Right ventricle myocardium inferior (tissue), 1 donor: ENCODE data around the gene CAMK2N2. TPM values are rescaled to one million over a fixed set of nuclear protein-coding genes. Genes with fewer than 3 reads are reported as not detected.
"Not testable (repeated sequence)": the region's sequence is repeated elsewhere in the genome, so short reads cannot be mapped to it uniquely, and the experiment has no call there.

Experiments used
- ATAC-seq: fragments of 200-7000 bp; cut with Tn5 transposase; one replicate; pipeline ENCODE4 v1.9.1; 2020; ENCODE audit warnings: mild to moderate bottlenecking, moderate library complexity
- DNase-seq: peaks from one replicate; pipeline ENCODE4 v3.0.0; 2021; ENCODE audit errors: missing footprints
- intact Hi-C: fragments of 100-400 bp; cut with DNase I; formaldehyde crosslinking; loops from one replicate; pipeline ENCODE4 v1.11.0; 2022
- total RNA-seq: library from RNA; stranded (reverse); fragmentation: NEBNext Ultra II Directional; extraction: Animal tissue kit (Norgen Biotek cat#: 25700); gene quantifications from one replicate; pipeline ENCODE4 v1.2.1, GENCODE V29; 2021
- donor health status: DM: no; HTN: yes; CAD: no; lungs with severe emphysema.

Gene CAMK2N2
- total RNA-seq, 1 donor from 2014 or later = not detected

DNA sequence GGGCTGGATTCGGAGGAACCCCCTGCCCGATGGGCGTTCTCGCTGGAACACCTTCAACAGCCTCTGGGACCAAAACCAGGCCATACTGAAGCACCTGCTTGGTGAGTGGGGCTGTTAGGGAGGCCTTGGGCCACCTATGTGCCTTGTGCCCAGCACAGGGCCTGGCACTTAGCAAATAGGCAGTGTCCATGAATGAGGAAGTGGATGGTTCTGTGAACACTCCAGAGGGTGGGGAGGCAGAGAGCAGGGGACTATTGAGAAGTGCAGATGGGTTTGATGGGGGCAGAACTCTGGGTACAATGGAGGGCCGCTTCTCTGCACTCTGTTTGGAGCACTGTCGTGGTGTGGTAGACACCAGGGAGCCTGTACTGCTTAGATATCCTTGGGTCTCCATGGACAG is 16.0 kb upstream of the CAMK2N2 start:
- ATAC-seq (no peak), DNase-seq (no peak)
- intact Hi-C loops = no loop called here

GRCh38 chr3:184275961-184276910 is 14.9 kb upstream of the CAMK2N2 start, which contains the start of gene ECE2:
TSS of gene ECE2 (plus strand) at chr3:184276022. CDS start at chr3:184276154, 132 bp downstream.
- DNase-seq (no peak), ATAC-seq (no peak)
- intact Hi-C loops = no loop called here

DNA sequence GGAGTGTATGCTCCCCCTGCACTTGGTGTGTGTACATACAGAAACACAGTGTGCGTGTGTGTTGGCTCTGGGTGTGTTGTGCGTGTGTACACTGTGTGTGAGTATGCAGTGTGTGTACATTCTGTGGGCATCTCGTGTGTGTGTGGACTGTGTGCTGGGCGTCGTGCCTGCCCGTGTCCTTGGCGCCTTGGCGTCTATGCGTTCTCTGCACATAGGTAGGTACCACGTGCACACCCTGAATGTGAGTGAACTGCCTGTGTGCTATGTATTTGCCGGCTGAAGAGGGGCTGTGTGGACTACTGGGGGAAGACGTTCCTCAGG is 14.0 kb upstream of the CAMK2N2 start:
- DNase-seq = no peak
- ATAC-seq = no peak
- intact Hi-C loops = no loop called here

GRCh38 chr3:184272269-184272668 is 10.9 kb upstream of the CAMK2N2 start:
- ATAC-seq (no peak), DNase-seq (no peak)
- intact Hi-C loops = no loop called here

- ATAC-seq, DNase-seq, intact Hi-C loops: not testable (repeated sequence)
Observed at GRCh38 chr3:184267249-184267648, 5.9 kb upstream of the CAMK2N2 start.

- ATAC-seq = no peak
- DNase-seq = no peak
- intact Hi-C loops = no loop called here
Observed at GRCh38 chr3:184262764-184263179, 1.4 kb upstream of the CAMK2N2 start.

DNA sequence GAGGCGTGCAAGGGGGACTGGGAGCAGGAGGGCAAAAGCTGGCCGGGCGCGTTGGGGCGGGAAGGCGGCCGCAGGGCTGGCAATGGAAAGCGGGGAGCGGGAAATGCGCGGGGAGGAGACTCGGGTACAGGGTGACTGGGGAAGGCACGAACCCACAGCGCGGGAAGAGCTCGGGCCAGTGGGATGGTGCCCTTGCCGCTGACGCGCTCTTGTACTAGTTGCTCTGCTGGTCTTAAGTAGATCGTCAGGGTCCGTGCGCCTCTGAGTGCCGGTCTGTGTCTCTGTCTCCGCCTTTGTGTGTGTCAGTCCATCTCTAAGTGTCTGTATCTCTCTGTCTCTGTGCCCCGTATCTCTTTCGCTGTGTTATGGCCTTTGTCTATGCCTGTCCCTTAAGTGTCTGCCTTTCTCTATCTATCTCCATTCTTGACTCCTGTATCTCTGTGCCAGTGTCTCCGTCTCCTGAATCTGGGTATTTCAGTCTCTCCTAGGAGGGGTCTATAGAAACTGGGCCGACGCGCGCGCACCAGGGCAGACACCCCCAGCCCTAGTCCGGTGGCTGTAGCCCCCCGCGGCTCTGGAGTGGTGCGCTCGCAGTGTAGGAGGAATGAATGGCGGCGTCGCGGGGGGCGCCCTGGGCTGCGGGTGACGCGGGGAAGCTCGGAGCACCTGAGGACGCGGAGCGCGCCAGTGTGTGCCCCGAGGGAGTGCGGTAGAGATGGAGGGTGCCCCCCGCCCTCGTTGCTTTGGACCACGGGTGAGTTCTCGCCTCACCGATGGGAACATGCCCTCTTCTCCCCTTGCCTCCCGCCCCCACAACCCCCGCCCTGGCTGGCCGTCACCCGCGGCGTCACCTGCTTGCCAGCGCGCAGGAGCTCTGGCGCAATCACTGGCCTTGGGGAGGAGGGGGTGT is 756 bp upstream of the CAMK2N2 start:
- ATAC-seq (no peak), DNase-seq (no peak)
- intact Hi-C loops = no loop called here

DNA sequence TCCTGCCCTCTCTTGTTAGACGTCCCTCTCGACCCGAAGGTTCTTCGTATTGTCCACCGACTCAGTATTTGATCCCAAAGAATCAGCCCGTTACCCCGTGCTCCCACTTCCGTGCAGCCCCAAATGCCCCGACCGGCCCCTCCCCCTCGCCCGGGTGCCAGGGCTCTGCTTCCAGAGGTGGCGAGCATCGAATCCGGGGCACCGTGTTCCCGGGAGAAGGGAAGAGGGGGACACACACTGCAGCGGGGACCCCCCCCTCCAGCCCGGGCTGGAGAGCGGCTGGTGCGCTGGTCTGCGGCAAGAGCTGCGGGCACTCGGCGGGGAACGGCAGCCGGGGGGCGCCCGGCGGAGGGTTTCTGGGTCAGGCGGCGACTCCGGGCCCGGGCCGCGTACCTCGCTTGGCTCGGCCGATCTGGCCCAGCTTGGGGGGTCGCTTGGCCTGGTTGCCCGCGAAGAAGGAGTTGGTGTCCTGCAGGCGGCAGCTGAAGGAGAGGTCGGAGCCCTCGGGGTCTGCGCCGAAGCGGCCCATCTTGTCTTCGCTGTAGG is 556 bp downstream of the CAMK2N2 start:
- intact Hi-C loops = no loop called here
- DNase-seq = no peak
- no peak for ATAC-seq

DNA sequence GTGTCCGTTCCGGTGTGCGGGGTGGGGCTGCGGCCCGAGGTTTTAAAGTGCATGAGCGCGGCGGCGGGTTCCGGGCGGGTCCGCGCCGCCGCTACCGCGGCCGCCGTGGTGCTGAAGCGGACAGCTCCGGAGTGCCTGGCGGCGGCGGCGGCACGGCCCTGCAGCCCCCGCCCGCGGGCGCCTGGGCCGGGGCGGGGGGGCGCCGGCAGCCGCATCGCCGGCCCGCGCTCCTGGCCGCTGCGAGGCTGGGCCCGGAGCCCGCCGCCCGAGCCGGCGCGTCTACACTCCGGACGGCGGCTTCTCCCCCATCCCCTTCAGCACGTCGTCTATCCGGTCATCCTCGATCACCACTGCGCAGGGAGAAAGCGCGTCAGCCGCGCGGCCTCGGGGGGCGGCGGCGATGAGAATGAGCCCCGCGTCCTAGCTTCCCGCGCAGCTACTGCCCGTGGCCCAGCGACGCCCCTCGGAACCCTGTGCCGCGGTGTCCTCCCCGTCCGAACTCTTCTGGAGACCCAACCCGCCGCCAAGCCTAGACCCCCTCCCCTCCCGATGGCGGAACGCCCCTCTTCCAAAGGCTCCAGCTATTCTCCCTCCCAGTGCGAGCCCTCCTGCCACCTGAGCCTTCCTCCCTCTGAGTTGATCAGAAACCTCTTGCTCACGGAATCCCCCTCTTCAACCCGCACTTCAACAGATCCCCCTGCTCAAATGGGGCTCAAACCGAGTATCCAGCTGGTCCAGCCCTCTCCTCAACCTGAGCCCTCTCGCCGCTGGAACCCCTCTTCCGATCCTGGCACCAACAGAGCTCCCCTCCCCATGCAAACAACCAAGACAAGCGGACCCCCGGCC is 1.3 kb downstream of the CAMK2N2 start:
- intact Hi-C loops = no loop called here
- peak; percentile 65 for ATAC-seq
- DNase-seq = no peak

DNA sequence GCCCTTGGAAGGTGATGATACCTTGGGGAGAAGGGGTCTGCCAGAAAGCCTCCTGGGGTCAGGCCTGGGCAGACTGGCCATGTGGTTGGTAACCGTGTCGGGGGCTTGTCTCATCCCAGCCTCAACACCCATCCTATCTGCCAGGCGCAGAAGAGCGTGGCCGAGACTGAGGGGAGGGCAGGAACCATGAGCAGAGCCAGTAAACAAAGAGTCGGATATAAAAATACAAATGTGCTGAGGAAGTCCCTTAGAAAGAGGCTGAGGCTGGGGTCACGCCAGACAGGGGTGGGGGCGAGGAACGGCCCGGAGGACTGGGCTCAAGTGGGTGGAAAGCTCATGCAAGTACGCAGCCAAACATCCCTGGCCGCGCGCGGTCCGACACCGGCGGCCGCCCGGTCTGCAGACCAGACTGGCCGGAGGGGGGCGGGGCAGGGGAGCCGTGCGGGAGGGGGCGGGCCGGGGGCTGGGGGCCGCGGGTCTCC is 1.9 kb downstream of the CAMK2N2 start:
- no peak for ATAC-seq
- intact Hi-C loops = no loop called here
- no peak for DNase-seq

GRCh38 chr3:184258926-184259325 is 2.4 kb downstream of the CAMK2N2 start:
- intact Hi-C loops = no loop called here

DNA sequence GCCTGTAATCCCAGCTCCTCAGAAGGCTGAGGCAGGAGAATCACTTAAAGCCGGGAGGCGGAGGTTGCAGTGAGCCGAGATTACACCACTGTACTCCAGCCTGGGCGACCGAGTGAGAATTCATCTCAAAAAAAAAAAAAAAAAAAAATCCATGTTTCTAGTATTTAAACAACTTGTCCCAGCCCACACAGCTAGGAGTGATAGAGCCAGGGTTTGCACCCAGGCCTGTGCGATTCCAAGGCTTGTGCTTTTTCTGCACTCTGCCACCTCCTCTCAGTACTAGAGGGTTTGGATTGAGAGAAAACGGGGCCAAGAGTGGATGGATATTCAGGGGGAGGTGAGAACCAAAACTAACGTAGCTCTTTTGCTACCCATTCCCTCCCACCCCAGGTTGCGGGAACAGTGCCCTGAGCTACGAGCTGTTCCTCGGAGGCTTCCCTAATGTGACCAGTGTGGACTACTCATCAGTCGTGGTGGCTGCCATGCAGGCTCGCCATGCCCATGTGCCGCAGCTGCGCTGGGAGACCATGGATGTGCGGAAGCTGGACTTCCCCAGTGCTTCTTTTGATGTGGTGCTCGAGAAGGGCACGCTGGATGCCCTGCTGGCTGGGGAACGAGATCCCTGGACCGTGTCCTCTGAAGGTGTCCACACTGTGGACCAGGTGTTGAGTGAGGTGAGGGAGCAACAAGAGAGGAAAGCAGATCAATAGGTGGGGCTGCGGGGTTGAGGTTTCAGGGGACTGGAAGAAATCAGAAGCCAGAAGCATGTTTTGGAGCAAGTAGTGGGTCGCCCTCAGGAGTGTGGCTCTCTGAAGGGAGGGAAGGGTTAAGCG is 4.1 kb downstream of the CAMK2N2 start:
- intact Hi-C loops = no loop called here
- DNase-seq (no peak), ATAC-seq (no peak)

More at GRCh38 chr3:184258926-184259325, 2.4 kb downstream of the CAMK2N2 start:
- DNase-seq = no peak
- ATAC-seq = no peak

GRCh38 chr3:184255291-184256039 is 5.9 kb downstream of the CAMK2N2 start:
- intact Hi-C loops = no loop called here
- DNase-seq = no peak
- ATAC-seq = no peak

DNA sequence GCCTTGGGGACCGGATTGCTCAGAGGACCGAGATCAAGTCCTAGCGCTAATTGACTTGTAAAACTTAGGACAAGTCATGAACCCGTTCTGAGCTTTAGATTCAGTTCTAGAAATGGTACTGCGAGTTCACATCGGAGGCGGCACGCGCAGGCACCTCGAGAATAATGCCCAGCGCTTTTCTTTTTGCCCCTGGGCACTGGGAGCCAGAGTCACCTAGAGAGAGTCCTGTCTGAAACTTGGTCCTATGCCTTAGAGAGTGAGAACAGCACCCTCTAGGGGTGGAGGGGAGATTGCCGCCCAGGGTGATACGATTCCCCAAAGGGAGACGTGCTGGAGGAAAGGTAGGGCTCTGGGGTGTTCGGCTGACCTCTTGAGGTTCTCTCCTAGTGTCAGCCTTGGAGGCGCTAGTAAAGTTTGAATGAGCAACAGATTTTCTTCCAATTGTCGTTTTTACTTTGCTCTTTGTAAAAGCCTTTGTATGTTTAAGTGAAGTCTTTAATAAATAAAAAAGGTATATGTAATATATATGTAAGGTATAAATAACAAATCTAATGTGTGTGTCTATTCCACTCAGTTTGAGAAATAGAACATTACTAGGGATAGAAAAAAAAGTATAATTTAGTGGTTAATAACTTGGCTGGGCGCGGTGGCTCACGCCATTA is 11.1 kb downstream of the CAMK2N2 start:
- DNase-seq (peak; percentile 87), ATAC-seq (peak; percentile 82)
- intact Hi-C loops = loop anchor here (2.0 to 5.0 kb wide), 2 partner anchors 233 to 355 kb away; partner anchors contain the start of gene ABCC5

GRCh38 chr3:184249412-184250166 is 11.8 kb downstream of the CAMK2N2 start, which contains the start of gene EEF1AKMT4:
TSS of gene EEF1AKMT4 (plus strand) at chr3:184249672. CDS start at chr3:184249695, 23 bp downstream.
- ATAC-seq = peak; percentile 99
- DNase-seq = peak; percentile 98
- intact Hi-C loops = loop anchor here (1.0 to 5.0 kb wide), 6 partner anchors 62 to 362 kb away; partner anchors contain the start of genes ABCC5, ABCF3, DVL3 and EIF2B5
